ENCODE data around the gene MEGF8. TPM values are rescaled to one million over a fixed set of nuclear protein-coding genes. Genes with fewer than 3 reads are reported as not detected.

Gene MEGF8
- total and polyA plus RNA-seq, 2 of the 13 experiments (the other 11 are each of a cell fraction or from before 2014, with no cell fraction given), result 4.0 to 8.8 TPM

GRCh38 chr19:42420055-42420544 lies 94.7 kb downstream of the MEGF8 start (continued):
- TF ChIP-seq ZMYM3 (CRISPR knock-in tag; IDR thresholded peaks at IDR 0.05) (peak; percentile 86), MYC (CRISPR knock-in tag; IDR thresholded peaks at IDR 0.05; ENCODE audit: borderline replicate concordance) (peak; percentile 23; the same call in 1 of the 2 replicates), ZBTB42 (CRISPR knock-in tag; IDR thresholded peaks at IDR 0.05) (no peak), SOX6 (IDR thresholded peaks at IDR 0.05) (no peak), SOX6 (CRISPR knock-in tag; IDR thresholded peaks at IDR 0.05) (peak; percentile 44), MLX (CRISPR knock-in tag; IDR thresholded peaks at IDR 0.05) (0 out of 2 replicates have a peak, but pooled peaks have one; percentile 15), CEBPG (CRISPR knock-in tag; IDR thresholded peaks at IDR 0.05) (peak; percentile 52), KDM2A (CRISPR knock-in tag; IDR thresholded peaks at IDR 0.05; ENCODE audit: borderline replicate concordance, low read depth) (peak; percentile 62; the same call in 1 of the 2 replicates), ZSCAN22 (CRISPR knock-in tag; IDR thresholded peaks at IDR 0.05) (no peak), ZNF740 (CRISPR knock-in tag; IDR thresholded peaks at IDR 0.05) (no peak), ZBTB46 (CRISPR knock-in tag; IDR thresholded peaks at IDR 0.05; ENCODE audit: borderline replicate concordance) (no peak), ZFX (CRISPR knock-in tag; IDR thresholded peaks at IDR 0.05; ENCODE audit: low read depth) (no peak), YEATS4 (CRISPR knock-in tag; IDR thresholded peaks at IDR 0.05; ENCODE audit: borderline replicate concordance) (peak; percentile 26; the same call in 1 of the 2 replicates), STAG1 (CRISPR knock-in tag; IDR thresholded peaks at IDR 0.05) (peak; percentile 71), MXI1 (IDR thresholded peaks at IDR 0.05; ENCODE audit: borderline replicate concordance, low read depth, low read length) (peak; percentile 48; the same call in 1 of the 3 replicates), PRDM10 (CRISPR knock-in tag; IDR thresholded peaks at IDR 0.05; ENCODE audit: low read depth) (0 out of 2 replicates have a peak, but pooled peaks have one; percentile 39), ATF7 (IDR thresholded peaks at IDR 0.05) (0 out of 2 replicates have a peak, but pooled peaks have one; percentile 22), ATF7 (CRISPR knock-in tag; IDR thresholded peaks at IDR 0.05) (no peak), TERF1 (CRISPR knock-in tag; IDR thresholded peaks at IDR 0.05) (no peak), TGIF2 (CRISPR knock-in tag; IDR thresholded peaks at IDR 0.05) (no peak), ERF (CRISPR knock-in tag; IDR thresholded peaks at IDR 0.05) (peak; percentile 50; the same call in 1 of the 2 replicates), ATF2 (CRISPR knock-in tag; IDR thresholded peaks at IDR 0.05) (0 out of 2 replicates have a peak, but pooled peaks have one; percentile 42)
